Measurements from ENCODE around the gene LMAN1L. TPM values are rescaled to one million over a fixed set of nuclear protein-coding genes. Genes with fewer than 3 reads are reported as not detected.

Gene LMAN1L
- total RNA-seq, 6 donors from 2014 or later: 1.0 TPM; not detected in 5

- ATAC-seq (ENCODE audit: low FRiP score in 2 of 2): no peak
- WGBS, 2 donors: 34 to 75% methylated on average over 4 to 9 of the region's 9 CpGs
- H3K4me1 ChIP-seq: peaks cover 0 to 6% (median 1%) of the 10 kb centered on the region in 4 donors
- no peak for DNase-seq
- H3K27ac ChIP-seq: no peak overlapping the region
- H3K27me3 ChIP-seq: no peaks in the 10 kb centered on the region
- no peak for TF ChIP-seq POLR2A (IDR thresholded peaks at IDR 0.05)
- H3K36me3 ChIP-seq: no peaks in the 10 kb centered on the region
- no peaks in the 10 kb centered on the region for H3K9me3 ChIP-seq
- no peak overlapping the region for H3K4me3 ChIP-seq
These were observed 4.7 kb downstream of the LMAN1L start for GRCh38 chr15:74817370-74817737.

DNA sequence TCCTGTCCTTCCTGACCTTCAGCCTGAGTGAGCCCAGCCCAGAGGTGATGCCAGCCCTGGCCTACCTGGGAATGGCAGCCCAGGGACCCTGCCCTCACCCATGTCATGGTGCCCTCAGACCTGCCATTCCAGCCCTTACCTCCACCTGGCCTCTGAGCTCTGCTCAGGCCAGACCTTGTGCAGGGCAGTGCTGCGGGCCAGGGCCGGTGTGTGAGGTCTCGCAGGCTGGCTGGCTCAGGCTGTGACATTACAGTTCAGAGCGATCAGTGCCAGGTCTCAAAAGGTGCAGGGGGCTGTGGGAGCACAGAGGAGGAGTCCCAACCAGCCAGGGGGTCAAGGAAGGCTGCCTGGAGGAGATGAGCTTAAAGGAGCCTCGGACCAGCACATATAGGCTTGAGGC is 7.4 kb downstream of the LMAN1L start:
- Histone ChIP-seq H3K36me3 (no peaks in the 10 kb centered on the region), H3K4me3 (no peak overlapping the region), H3K4me1 (peaks cover 0 to 6% (median 1%) of the 10 kb centered on the region in 4 donors), H3K27ac (no peak overlapping the region), H3K9me3 (no peaks in the 10 kb centered on the region), H3K27me3 (no peaks in the 10 kb centered on the region)
- DNase-seq (no peak), ATAC-seq (ENCODE audit: low FRiP score in 2 of 2) (no peak)
- WGBS, 2 donors: 40 to 93% methylated on average over 1 to 2 of the region's 5 CpGs
- no peak for TF ChIP-seq POLR2AphosphoS5 (IDR thresholded peaks at IDR 0.05)
- TF ChIP-seq CTCF (IDR thresholded peaks at IDR 0.05): no peak
- TF ChIP-seq EP300 (IDR thresholded peaks at IDR 0.05): no peak
- TF ChIP-seq POLR2A (IDR thresholded peaks at IDR 0.05): no peak

DNA sequence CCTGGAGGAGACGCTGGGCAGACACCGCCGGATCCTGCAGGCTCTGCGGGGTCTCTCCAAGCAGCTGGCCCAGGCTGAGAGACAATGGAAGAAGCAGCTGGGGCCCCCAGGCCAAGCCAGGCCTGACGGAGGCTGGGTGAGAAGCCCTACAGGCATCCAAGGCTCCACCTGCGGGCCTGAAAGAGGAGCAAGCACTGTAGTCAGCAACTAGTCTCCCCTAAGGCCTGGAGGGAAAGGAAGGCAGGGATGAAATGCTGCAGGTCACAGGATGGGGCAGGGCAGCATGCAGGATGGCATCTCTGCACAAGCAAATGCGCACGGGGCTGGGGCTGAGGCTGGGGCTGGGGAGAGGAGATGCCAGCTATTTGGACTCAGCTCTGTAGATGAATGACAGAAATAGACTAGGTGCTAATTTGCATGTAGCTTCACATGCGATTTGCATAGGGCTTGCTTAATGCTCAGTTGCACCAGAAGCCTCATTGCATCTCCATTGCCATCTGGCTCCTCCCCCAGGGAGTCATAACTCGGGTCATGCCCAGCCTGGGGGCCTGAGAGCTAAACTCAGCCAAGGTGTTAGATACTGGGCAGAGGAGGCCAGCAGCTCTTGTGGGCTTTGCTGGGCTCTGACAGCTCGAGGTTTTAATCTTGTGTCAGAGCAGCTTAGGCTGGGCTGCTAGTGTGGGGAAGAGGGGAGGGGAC is 8.6 kb downstream of the LMAN1L start:
- Histone ChIP-seq H3K27me3 (no peaks in the 10 kb centered on the region), H3K27ac (no peak overlapping the region), H3K9me3 (no peaks in the 10 kb centered on the region), H3K4me1 (peaks cover 0 to 9% (median 2%) of the 10 kb centered on the region in 4 donors), H3K36me3 (no peaks in the 10 kb centered on the region), H3K4me3 (no peak overlapping the region)
- TF ChIP-seq POLR2AphosphoS5 (IDR thresholded peaks at IDR 0.05) (no peak), POLR2A (IDR thresholded peaks at IDR 0.05) (no peak), CTCF (IDR thresholded peaks at IDR 0.05) (no peak), EP300 (IDR thresholded peaks at IDR 0.05) (no peak)
- 64 to 69% methylated on average over 7 to 11 of the region's 11 CpGs for WGBS, 2 donors
- ATAC-seq (ENCODE audit: low FRiP score in 2 of 2) (no peak), DNase-seq (no peak)

- H3K4me3 ChIP-seq: no peak overlapping the region
- ATAC-seq (ENCODE audit: low FRiP score in 2 of 2) (no peak), DNase-seq (no peak)
- TF ChIP-seq POLR2A (IDR thresholded peaks at IDR 0.05) (no peak), CTCF (IDR thresholded peaks at IDR 0.05) (no peak)
- H3K36me3 ChIP-seq: no peaks in the 10 kb centered on the region
- H3K4me1 ChIP-seq: peaks cover 0 to 14% (median 5%) of the 10 kb centered on the region in 4 donors
- H3K9me3 ChIP-seq: no peaks in the 10 kb centered on the region
- no peak overlapping the region for H3K27ac ChIP-seq
- H3K27me3 ChIP-seq: peaks cover 0 to 3% (median 0%) of the 10 kb centered on the region in 4 donors
- WGBS, 2 donors: 87 to 94% methylated on average over 7 of the region's 7 CpGs
These were observed 9.1 kb downstream of the LMAN1L start for GRCh38 chr15:74821790-74822158.

GRCh38 chr15:74822233-74822632 is 9.6 kb downstream of the LMAN1L start:
- Histone ChIP-seq H3K4me1 (peaks cover 0 to 14% (median 5%) of the 10 kb centered on the region in 4 donors), H3K4me3 (no peak overlapping the region), H3K36me3 (no peaks in the 10 kb centered on the region), H3K27ac (no peak overlapping the region), H3K27me3 (peaks cover 0 to 8% (median 2%) of the 10 kb centered on the region in 4 donors), H3K9me3 (no peaks in the 10 kb centered on the region)
- WGBS, 2 donors: 73 to 82% methylated on average over 4 of the region's 4 CpGs
- DNase-seq: no peak
- ATAC-seq (ENCODE audit: low FRiP score in 2 of 2): no peak
- TF ChIP-seq POLR2AphosphoS5 (IDR thresholded peaks at IDR 0.05) (no peak), POLR2A (IDR thresholded peaks at IDR 0.05) (no peak), CTCF (IDR thresholded peaks at IDR 0.05) (no peak), EP300 (IDR thresholded peaks at IDR 0.05) (no peak)

Data from upper lobe of left lung (tissue), 6 donors.